Fibroblast of peridontal ligament (primary cell): ENCODE measurements around the gene INPP5A.
"Not testable (repeated sequence)": the region's sequence is repeated elsewhere in the genome, so short reads cannot be mapped to it uniquely, and the experiment has no call there.

ENCODE experiments used
- DNase-seq: peaks from one replicate; pipeline ENCODE4 v3.0.0-alpha.2; 2010; ENCODE audit errors: extremely low read depth

INPP5A gene

GRCh38 chr10:132658546-132659205 lies 121.1 kb downstream of the INPP5A start:
- no peak for DNase-seq

- DNase-seq, result no peak
Measured at GRCh38 chr10:132659206-132660091, 121.9 kb downstream of the INPP5A start.

GRCh38 chr10:132660385-132660784 lies 122.8 kb downstream of the INPP5A start:
- DNase-seq, result no peak

- DNase-seq, result no peak
Measured at GRCh38 chr10:132662186-132662920, 124.8 kb downstream of the INPP5A start.

- no peak for DNase-seq
Measured at GRCh38 chr10:132663666-132664365, 126.2 kb downstream of the INPP5A start.

GRCh38 chr10:132664407-132664806 lies 126.8 kb downstream of the INPP5A start:
- DNase-seq, result no peak

GRCh38 chr10:132664883-132665282 lies 127.3 kb downstream of the INPP5A start:
- no peak for DNase-seq

GRCh38 chr10:132665946-132666704 lies 128.5 kb downstream of the INPP5A start:
- peak; percentile 77 for DNase-seq

- DNase-seq, result no peak
Measured at GRCh38 chr10:132666705-132667341, 129.2 kb downstream of the INPP5A start.

GRCh38 chr10:132667342-132668047 lies 129.9 kb downstream of the INPP5A start:
- peak; percentile 60 for DNase-seq

GRCh38 chr10:132668048-132668394 lies 130.4 kb downstream of the INPP5A start:
- DNase-seq, result no peak

GRCh38 chr10:132669208-132669861 lies 131.7 kb downstream of the INPP5A start:
- no peak for DNase-seq

GRCh38 chr10:132670546-132671227 lies 133.1 kb downstream of the INPP5A start:
- DNase-seq, result no peak

- DNase-seq, result no peak
Measured at GRCh38 chr10:132671228-132672154, 133.9 kb downstream of the INPP5A start.

GRCh38 chr10:132673746-132674145 lies 136.2 kb downstream of the INPP5A start:
- DNase-seq, result not testable (repeated sequence)

GRCh38 chr10:132674311-132674710 lies 136.7 kb downstream of the INPP5A start:
- no peak for DNase-seq

GRCh38 chr10:132675031-132675740 lies 137.6 kb downstream of the INPP5A start:
- no peak for DNase-seq
